GM18526 (cell line): ENCODE results near the gene ACKR2.
A peak's percentile ranks its signal among the peaks of the same experiment; 100 is the strongest.

Experiments used
- POLR2A ChIP-seq: IDR thresholded peaks from 3 replicates; pipeline ENCODE4 v1.6.1; 2011; ENCODE audit not compliant: insufficient read length; ENCODE audit errors: extremely low read depth

The ACKR2 gene

GRCh38 chr3:42790714-42791229, 18.5 kb upstream of the ACKR2 start:
- TF ChIP-seq POLR2A = no peak

GRCh38 chr3:42795621-42796181, 13.5 kb upstream of the ACKR2 start:
- TF ChIP-seq POLR2A = no peak

- TF ChIP-seq POLR2A = no peak
Measured at GRCh38 chr3:42796332-42796885, 12.8 kb upstream of the ACKR2 start.

- no peak for TF ChIP-seq POLR2A
Measured at GRCh38 chr3:42799376-42799775, 9.9 kb upstream of the ACKR2 start.

GRCh38 chr3:42800251-42800650, 9.0 kb upstream of the ACKR2 start:
- TF ChIP-seq POLR2A = no peak

GRCh38 chr3:42801048-42801620, 8.1 kb upstream of the ACKR2 start:
- no peak for TF ChIP-seq POLR2A

- no peak for TF ChIP-seq POLR2A
Measured at GRCh38 chr3:42801784-42802183, 7.5 kb upstream of the ACKR2 start.

GRCh38 chr3:42802876-42803413, 6.3 kb upstream of the ACKR2 start:
- no peak for TF ChIP-seq POLR2A

- TF ChIP-seq POLR2A = no peak
Measured at GRCh38 chr3:42803414-42804105, 5.7 kb upstream of the ACKR2 start.

GRCh38 chr3:42804106-42804830, 5.0 kb upstream of the ACKR2 start, which contains the start of gene HIGD1A:
TSS of gene HIGD1A (minus strand) at chr3:42804490. CDS start at chr3:42794253, 10,237 bp downstream.
- peak; percentile 86 for TF ChIP-seq POLR2A

- no peak for TF ChIP-seq POLR2A
Measured at GRCh38 chr3:42804831-42805132, 4.5 kb upstream of the ACKR2 start.

GRCh38 chr3:42805141-42805821, 4.0 kb upstream of the ACKR2 start:
- no peak for TF ChIP-seq POLR2A

- no peak for TF ChIP-seq POLR2A
Measured at GRCh38 chr3:42807929-42808328, 1.3 kb upstream of the ACKR2 start.

GRCh38 chr3:42814246-42814645, 5.0 kb downstream of the ACKR2 start:
- TF ChIP-seq POLR2A = no peak
